VCaP (cell line): ENCODE results near the gene TPK1.

Experiments
- H3K27ac ChIP-seq: fragments of 450-650 bp; 2 replicates; pipeline ENCODE4 v1.5.1; 2017
- TF ChIP-seq, protein P1 (sequence below): fragments of 450-650 bp; conservative IDR thresholded peaks from 2 replicates; pipeline ENCODE4 v1.5.1; 2017; ENCODE audit warnings: mild to moderate bottlenecking, moderate library complexity

Gene TPK1

GRCh38 chr7:144862612-144863319 lies 26.9 kb upstream of the TPK1 start:
- H3K27ac ChIP-seq = no peak overlapping the region
- TF ChIP-seq, protein P1, sequence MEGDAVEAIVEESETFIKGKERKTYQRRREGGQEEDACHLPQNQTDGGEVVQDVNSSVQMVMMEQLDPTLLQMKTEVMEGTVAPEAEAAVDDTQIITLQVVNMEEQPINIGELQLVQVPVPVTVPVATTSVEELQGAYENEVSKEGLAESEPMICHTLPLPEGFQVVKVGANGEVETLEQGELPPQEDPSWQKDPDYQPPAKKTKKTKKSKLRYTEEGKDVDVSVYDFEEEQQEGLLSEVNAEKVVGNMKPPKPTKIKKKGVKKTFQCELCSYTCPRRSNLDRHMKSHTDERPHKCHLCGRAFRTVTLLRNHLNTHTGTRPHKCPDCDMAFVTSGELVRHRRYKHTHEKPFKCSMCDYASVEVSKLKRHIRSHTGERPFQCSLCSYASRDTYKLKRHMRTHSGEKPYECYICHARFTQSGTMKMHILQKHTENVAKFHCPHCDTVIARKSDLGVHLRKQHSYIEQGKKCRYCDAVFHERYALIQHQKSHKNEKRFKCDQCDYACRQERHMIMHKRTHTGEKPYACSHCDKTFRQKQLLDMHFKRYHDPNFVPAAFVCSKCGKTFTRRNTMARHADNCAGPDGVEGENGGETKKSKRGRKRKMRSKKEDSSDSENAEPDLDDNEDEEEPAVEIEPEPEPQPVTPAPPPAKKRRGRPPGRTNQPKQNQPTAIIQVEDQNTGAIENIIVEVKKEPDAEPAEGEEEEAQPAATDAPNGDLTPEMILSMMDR = no peak

DNA sequence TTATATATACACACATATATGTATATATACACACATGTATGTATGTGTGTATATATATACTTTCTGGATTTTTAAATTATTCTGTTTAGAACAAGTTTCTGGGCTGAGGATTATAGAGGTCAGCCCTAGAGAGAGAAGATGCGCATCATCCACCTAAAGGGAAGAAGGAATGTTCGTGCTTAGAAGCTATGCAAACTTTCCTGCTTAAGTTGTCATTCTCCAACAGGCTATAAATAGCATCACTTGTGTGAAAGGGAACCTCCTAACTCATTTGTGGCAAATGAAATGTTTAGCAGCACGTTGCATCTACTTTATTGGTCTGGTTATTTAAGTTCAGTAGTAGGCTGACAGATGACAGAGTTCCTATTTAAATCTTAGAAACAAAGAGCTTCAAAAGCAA lies 23.9 kb upstream of the TPK1 start:
- no peak overlapping the region for H3K27ac ChIP-seq
- TF ChIP-seq, protein P1 = no peak

- TF ChIP-seq, protein P1 = no peak
- no peak overlapping the region for H3K27ac ChIP-seq
Observed at GRCh38 chr7:144857463-144857862, 21.6 kb upstream of the TPK1 start.

DNA sequence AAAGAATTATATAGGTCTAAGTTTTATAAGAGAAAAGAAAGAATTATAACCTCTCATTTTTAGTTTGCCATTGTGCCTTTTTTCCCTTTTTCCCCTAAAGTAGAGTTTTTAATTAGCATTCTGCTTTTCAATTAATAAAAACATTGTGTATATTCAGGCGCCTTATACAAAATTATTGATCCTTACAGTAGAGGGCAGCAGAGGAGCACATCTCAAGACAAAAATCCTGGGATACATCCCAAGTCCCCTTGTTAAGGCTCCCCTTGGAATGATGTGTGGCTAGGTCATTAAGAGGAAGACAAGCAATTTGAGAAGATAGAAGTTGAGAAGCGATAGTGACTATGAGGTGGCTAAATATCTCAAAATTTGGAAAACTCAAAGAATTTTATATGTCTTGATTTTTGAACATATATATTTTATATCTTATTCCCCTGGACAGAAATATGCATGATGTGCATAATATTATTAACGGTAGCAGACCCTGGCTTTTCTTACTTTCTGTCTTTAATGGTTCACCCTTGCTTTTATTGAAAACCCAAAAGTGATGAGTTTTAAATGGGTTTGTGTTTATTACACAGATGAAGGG lies 19.1 kb upstream of the TPK1 start:
- TF ChIP-seq, protein P1 = peak; percentile 87
- no peak overlapping the region for H3K27ac ChIP-seq

GRCh38 chr7:144853542-144853941 lies 17.7 kb upstream of the TPK1 start:
- TF ChIP-seq, protein P1 = no peak
- H3K27ac ChIP-seq = no peak overlapping the region

DNA sequence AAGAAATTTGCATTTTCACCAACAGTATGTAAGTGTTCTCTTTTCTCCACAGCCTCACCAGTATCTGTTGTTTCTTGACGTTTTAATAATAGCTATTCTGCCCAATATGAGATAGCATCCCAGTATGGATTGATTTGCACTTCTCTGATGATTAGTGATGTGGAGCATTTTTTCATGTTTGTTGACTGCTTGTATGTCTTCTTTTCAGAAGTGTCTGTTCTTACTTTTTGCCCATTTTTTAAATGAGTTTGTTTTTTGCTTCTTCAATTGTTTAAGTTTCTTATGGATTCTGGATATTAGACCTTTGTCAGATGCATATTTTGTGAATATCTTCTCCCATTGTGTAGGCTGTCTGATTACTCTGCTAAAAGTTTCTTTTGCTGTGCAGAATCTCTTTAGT lies 12.2 kb upstream of the TPK1 start:
- H3K27ac ChIP-seq = no peak overlapping the region
- TF ChIP-seq, protein P1 = no peak

- TF ChIP-seq, protein P1 = no peak
- no peak overlapping the region for H3K27ac ChIP-seq
Observed at GRCh38 chr7:144842377-144842851, 6.6 kb upstream of the TPK1 start.
